Measurements from ENCODE around the gene LRRN4CL. TPM values are rescaled to one million over a fixed set of nuclear protein-coding genes. Genes with fewer than 3 reads are reported as not detected.

The LRRN4CL gene
- total RNA-seq, 4 donors from 2014 or later = 3.7 to 6.4 (median 5.9) TPM

- DNase-seq (no peak), ATAC-seq (peak in 1 of 2 donors; percentile 23)
- in situ Hi-C loops (cut with MboI; ENCODE audit: low sequenced_read_pairs in 4 of 4) (no loop called here), intact Hi-C loops (cut with DNase I; ENCODE audit: low total_unique reads) (loop anchor here (1.0 to 10.0 kb wide), 3 partner anchors 18 to 138 kb away; partner anchors contain the start of genes C11orf98, CSKMT and TMEM179B)
- H3K4me1 ChIP-seq = peaks cover 36 to 37% of the 10 kb centered on the region in 2 donors
- peak overlapping the region; percentile 28 to 100 (median 95) for H3K4me3 ChIP-seq
- H3K27me3 ChIP-seq = no peaks in the 10 kb centered on the region
- peaks cover 0 to 45% of the 10 kb centered on the region in 2 donors for H3K36me3 ChIP-seq
- no peak for TF ChIP-seq CTCF (IDR thresholded peaks at IDR 0.05 in 4 of 5, conservative IDR thresholded peaks at IDR 0.05 in 1 of 5)
- no peak for TF ChIP-seq POLR2A (IDR thresholded peaks at IDR 0.05)
- H3K27ac ChIP-seq = peak overlapping the region; percentile 46 to 99 (median 84)
- no peaks in the 10 kb centered on the region for H3K9me3 ChIP-seq
Measured at GRCh38 chr11:62646825-62647608, 42.3 kb downstream of the LRRN4CL start.

GRCh38 chr11:62645946-62646824, 43.1 kb downstream of the LRRN4CL start, which contains the start of gene GANAB:
Gene GANAB (minus strand): TSS chr11:62646613. CDS start chr11:62646599, 14 bp downstream.
- Histone ChIP-seq H3K27me3 (no peaks in the 10 kb centered on the region), H3K4me1 (peaks cover 29 to 30% of the 10 kb centered on the region in 2 donors), H3K9me3 (no peaks in the 10 kb centered on the region), H3K27ac (peak within 1 kb of the TSS; percentile 96 to 99 (median 96)), H3K36me3 (peaks cover 0 to 45% of the 10 kb centered on the region in 2 donors), H3K4me3 (peak within 1 kb of the TSS; percentile 91 to 100 (median 96))
- intact Hi-C loops (cut with DNase I; ENCODE audit: low total_unique reads) (loop anchor here (1.0 to 10.0 kb wide), 3 partner anchors 19 to 139 kb away; partner anchors contain the start of genes C11orf98, CSKMT and TMEM179B), in situ Hi-C loops (cut with MboI; ENCODE audit: low sequenced_read_pairs in 4 of 4) (no loop called here)
- ATAC-seq = peak; percentile 98
- TF ChIP-seq CTCF (IDR thresholded peaks at IDR 0.05 in 4 of 5, conservative IDR thresholded peaks at IDR 0.05 in 1 of 5) = peak in 1 of 5 experiments; percentile 20
- peak; percentile 81 to 92 for TF ChIP-seq POLR2A (IDR thresholded peaks at IDR 0.05)
- peak; percentile 99 for DNase-seq

GRCh38 chr11:62645671-62645945, 43.7 kb downstream of the LRRN4CL start:
- ATAC-seq (peak in 1 of 2 donors; percentile 1), DNase-seq (no peak)
- in situ Hi-C loops (cut with MboI; ENCODE audit: low sequenced_read_pairs in 4 of 4) = no loop called here
- Histone ChIP-seq H3K4me1 (peaks cover 29 to 30% of the 10 kb centered on the region in 2 donors), H3K27ac (peak overlapping the region; percentile 96 to 99 (median 96)), H3K27me3 (no peaks in the 10 kb centered on the region), H3K36me3 (peaks cover 0 to 45% of the 10 kb centered on the region in 2 donors), H3K4me3 (peak overlapping the region; percentile 91 to 100 (median 96)), H3K9me3 (no peaks in the 10 kb centered on the region)
- TF ChIP-seq CTCF (IDR thresholded peaks at IDR 0.05 in 4 of 5, conservative IDR thresholded peaks at IDR 0.05 in 1 of 5) (no peak), POLR2A (IDR thresholded peaks at IDR 0.05) (no peak)
- intact Hi-C loops (cut with DNase I; ENCODE audit: low total_unique reads) = loop anchor here (10.0 kb wide), 1 partner anchor 139 kb away; the partner anchor contains the start of gene TMEM179B

GRCh38 chr11:62644220-62644619, 45.1 kb downstream of the LRRN4CL start:
- Histone ChIP-seq H3K4me1 (peaks cover 29 to 30% of the 10 kb centered on the region in 2 donors), H3K27me3 (no peaks in the 10 kb centered on the region), H3K36me3 (peaks cover 0 to 40% of the 10 kb centered on the region in 2 donors), H3K4me3 (no peak overlapping the region), H3K9me3 (no peaks in the 10 kb centered on the region), H3K27ac (peak overlapping the region in 2 of 4 donors; percentile 97 to 99)
- DNase-seq (no peak), ATAC-seq (no peak)
- intact Hi-C loops (cut with DNase I; ENCODE audit: low total_unique reads) (loop anchor here (10.0 kb wide), 1 partner anchor 141 kb away; the partner anchor contains the start of gene TMEM179B), in situ Hi-C loops (cut with MboI; ENCODE audit: low sequenced_read_pairs in 4 of 4) (no loop called here)
- TF ChIP-seq POLR2A (IDR thresholded peaks at IDR 0.05) (no peak), CTCF (IDR thresholded peaks at IDR 0.05 in 4 of 5, conservative IDR thresholded peaks at IDR 0.05 in 1 of 5) (no peak)

Other genes with a start within 250 kb of the LRRN4CL start
- gene AHNAK, start 142.7 kb downstream of the LRRN4CL start, total RNA-seq = 1,000 to 10,000 TPM in 1 of 4 donors, 100 to 1,000 TPM in 3; 374 to 1,261 (median 571) TPM
- gene EEF1G, start 115.6 kb downstream of the LRRN4CL start, total RNA-seq = 1,000 to 10,000 TPM; 1,797 to 2,946 (median 1,897) TPM
- gene TUT1, start 98.0 kb downstream of the LRRN4CL start, total RNA-seq = 10 to 100 TPM in 3 of 4 donors, 1 to 10 TPM in 1; 7.8 to 15.7 (median 11.7) TPM
- 10 to 100 TPM; 28.0 to 47.1 (median 31.7) TPM for gene MTA2, start 87.7 kb downstream of the LRRN4CL start, total RNA-seq
- 1 to 10 TPM; 4.7 to 7.9 (median 7.0) TPM for gene EML3, start 76.8 kb downstream of the LRRN4CL start, total RNA-seq
- gene ROM1, start 76.3 kb downstream of the LRRN4CL start, total RNA-seq = 1 to 10 TPM; 1.6 to 3.7 (median 2.7) TPM
- 10 to 100 TPM in 2 of 4 donors, 1 to 10 TPM in 2; 4.4 to 21.4 (median 9.8) TPM for gene B3GAT3, start 67.5 kb downstream of the LRRN4CL start, total RNA-seq
- 10 to 100 TPM; 41.3 to 65.1 (median 59.5) TPM for gene GANAB, start 42.9 kb downstream of the LRRN4CL start, total RNA-seq
- 10 to 100 TPM; 17.3 to 28.3 (median 21.3) TPM for gene INTS5, start 36.2 kb downstream of the LRRN4CL start, total RNA-seq
- 10 to 100 TPM; 36.1 to 44.7 (median 41.3) TPM for gene C11orf98, start 24.3 kb downstream of the LRRN4CL start, total RNA-seq
- gene CSKMT, start 24.2 kb downstream of the LRRN4CL start, total RNA-seq = 1 to 10 TPM; 1.7 to 4.5 (median 2.8) TPM
- 10 to 100 TPM in 2 of 4 donors, 1 to 10 TPM in 2; 6.4 to 11.7 (median 9.0) TPM for gene UQCC3, start 17.9 kb downstream of the LRRN4CL start, total RNA-seq
- gene LBHD1, start 17.3 kb downstream of the LRRN4CL start, total RNA-seq = 1 to 10 TPM in 2 of 4 donors, under 1 TPM in 2; 0.82 to 2.1 (median 1.1) TPM
- 100 to 1,000 TPM; 216 to 450 (median 265) TPM for gene UBXN1, start 10.5 kb downstream of the LRRN4CL start, total RNA-seq
- gene BSCL2, start 17.9 kb upstream of the LRRN4CL start, total RNA-seq = 100 to 1,000 TPM in 1 of 4 donors, 10 to 100 TPM in 3; 33.4 to 114 (median 55.6) TPM
- gene GNG3, start 18.1 kb upstream of the LRRN4CL start, total RNA-seq = not detected
- gene HNRNPUL2, start 37.9 kb upstream of the LRRN4CL start, total RNA-seq = 10 to 100 TPM in 3 of 4 donors, 1 to 10 TPM in 1; 4.8 to 14.9 (median 11.8) TPM
- 10 to 100 TPM; 11.5 to 16.3 (median 14.1) TPM for gene TTC9C, start 39.0 kb upstream of the LRRN4CL start, total RNA-seq
- gene ZBTB3, start 64.6 kb upstream of the LRRN4CL start, total RNA-seq = 10 to 100 TPM in 1 of 4 donors, 1 to 10 TPM in 3; 5.6 to 10.5 (median 7.7) TPM
- gene POLR2G, start 72.0 kb upstream of the LRRN4CL start, total RNA-seq = 10 to 100 TPM; 25.2 to 45.5 (median 29.6) TPM
- 10 to 100 TPM; 13.5 to 43.2 (median 21.4) TPM for gene TAF6L, start 81.9 kb upstream of the LRRN4CL start, total RNA-seq
- gene TMEM179B, start 97.9 kb upstream of the LRRN4CL start, total RNA-seq = 10 to 100 TPM; 26.3 to 52.5 (median 44.3) TPM
- 10 to 100 TPM; 17.1 to 41.6 (median 23.8) TPM for gene TMEM223, start 102.5 kb upstream of the LRRN4CL start, total RNA-seq
- 10 to 100 TPM; 27.2 to 47.1 (median 46.1) TPM for gene NXF1, start 115.9 kb upstream of the LRRN4CL start, total RNA-seq
- gene STX5, start 142.5 kb upstream of the LRRN4CL start, total RNA-seq = 10 to 100 TPM; 16.2 to 26.0 (median 24.9) TPM
- gene TEX54, start 143.3 kb upstream of the LRRN4CL start, total RNA-seq = not detected
- 100 to 1,000 TPM in 1 of 4 donors, 10 to 100 TPM in 3; 66.4 to 133 (median 87.0) TPM for gene WDR74, start 150.1 kb upstream of the LRRN4CL start, total RNA-seq
- gene SLC3A2, start 191.4 kb upstream of the LRRN4CL start, total RNA-seq = 100 to 1,000 TPM; 158 to 278 (median 189) TPM
- gene CHRM1, start 231.8 kb upstream of the LRRN4CL start, total RNA-seq = not detected

Data from gastrocnemius medialis (tissue), 4 donors.